GM19099 (cell line): ENCODE results near the gene TUBG1.

Experiments used
- POLR2A ChIP-seq: IDR thresholded peaks from 3 replicates; pipeline ENCODE4 v1.6.1; 2011; ENCODE audit warnings: low read depth; ENCODE audit not compliant: insufficient read length; ENCODE audit errors: extremely low read depth

Gene TUBG1

GRCh38 chr17:42609182-42609813 lies at the start of gene TUBG1, which contains the start of gene RETREG3:
TSS of gene TUBG1 (plus strand) at chr17:42609683. CDS start at chr17:42609738, 55 bp downstream.
TSS of gene RETREG3 (minus strand) at chr17:42609374. CDS start at chr17:42609324, 50 bp downstream.
- TF ChIP-seq POLR2A, result peak; percentile 87

GRCh38 chr17:42560246-42560645 lies 49.2 kb upstream of the TUBG1 start:
- no peak for TF ChIP-seq POLR2A

- TF ChIP-seq POLR2A, result peak; percentile 68
Measured at GRCh38 chr17:42561897-42562387, 47.5 kb upstream of the TUBG1 start, which contains the start of gene COASY. TSS of gene COASY (plus strand) at chr17:42562148. CDS start at chr17:42562623, 475 bp downstream.

- TF ChIP-seq POLR2A, result no peak
Measured at GRCh38 chr17:42562388-42563142, 46.9 kb upstream of the TUBG1 start.

- TF ChIP-seq POLR2A, result no peak
Measured at GRCh38 chr17:42563143-42563509, 46.4 kb upstream of the TUBG1 start.

GRCh38 chr17:42563543-42563942 lies 45.9 kb upstream of the TUBG1 start:
- peak; percentile 2 for TF ChIP-seq POLR2A

- no peak for TF ChIP-seq POLR2A
Measured at GRCh38 chr17:42563950-42564349, 45.5 kb upstream of the TUBG1 start.

- no peak for TF ChIP-seq POLR2A
Measured at GRCh38 chr17:42564815-42565522, 44.5 kb upstream of the TUBG1 start.

GRCh38 chr17:42565523-42566214 lies 43.8 kb upstream of the TUBG1 start:
- TF ChIP-seq POLR2A, result no peak

- TF ChIP-seq POLR2A, result no peak
Measured at GRCh38 chr17:42566215-42566882, 43.1 kb upstream of the TUBG1 start.

GRCh38 chr17:42566883-42567573 lies 42.5 kb upstream of the TUBG1 start, which contains the start of gene MLX:
TSS of gene MLX (plus strand) at chr17:42567100. CDS start at chr17:42567125, 25 bp downstream.
- peak; percentile 59 for TF ChIP-seq POLR2A

GRCh38 chr17:42568341-42569111 lies 41.0 kb upstream of the TUBG1 start:
- TF ChIP-seq POLR2A, result no peak

GRCh38 chr17:42571435-42572225 lies 37.9 kb upstream of the TUBG1 start:
- TF ChIP-seq POLR2A, result no peak

GRCh38 chr17:42573095-42573494 lies 36.4 kb upstream of the TUBG1 start:
- TF ChIP-seq POLR2A, result no peak
